ENCODE data around the gene AKAP6. TPM values are rescaled to one million over a fixed set of nuclear protein-coding genes. Genes with fewer than 3 reads are reported as not detected.

Gene AKAP6
- total RNA-seq, 1 donor from 2014 or later: 2.8 TPM

DNA sequence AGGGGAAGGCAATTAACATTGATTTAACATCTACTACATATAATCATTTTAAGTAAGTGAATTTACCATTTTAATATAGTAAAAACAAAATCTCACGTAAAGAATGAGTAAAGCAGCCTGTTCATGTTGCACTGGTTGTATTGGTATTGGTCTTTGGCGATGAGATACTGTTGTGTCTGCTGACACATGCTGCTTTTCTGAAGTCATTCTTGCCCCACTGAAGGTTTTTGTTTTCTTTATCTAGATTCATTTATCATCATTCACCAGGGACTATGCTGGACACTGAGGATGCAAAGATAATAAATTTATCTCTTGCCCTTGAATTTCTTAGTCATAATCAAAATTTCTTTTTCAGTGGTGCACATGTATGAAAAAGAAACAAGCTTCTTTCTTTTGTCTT, 363.3 kb downstream of the AKAP6 start:
- TF ChIP-seq, protein P1, sequence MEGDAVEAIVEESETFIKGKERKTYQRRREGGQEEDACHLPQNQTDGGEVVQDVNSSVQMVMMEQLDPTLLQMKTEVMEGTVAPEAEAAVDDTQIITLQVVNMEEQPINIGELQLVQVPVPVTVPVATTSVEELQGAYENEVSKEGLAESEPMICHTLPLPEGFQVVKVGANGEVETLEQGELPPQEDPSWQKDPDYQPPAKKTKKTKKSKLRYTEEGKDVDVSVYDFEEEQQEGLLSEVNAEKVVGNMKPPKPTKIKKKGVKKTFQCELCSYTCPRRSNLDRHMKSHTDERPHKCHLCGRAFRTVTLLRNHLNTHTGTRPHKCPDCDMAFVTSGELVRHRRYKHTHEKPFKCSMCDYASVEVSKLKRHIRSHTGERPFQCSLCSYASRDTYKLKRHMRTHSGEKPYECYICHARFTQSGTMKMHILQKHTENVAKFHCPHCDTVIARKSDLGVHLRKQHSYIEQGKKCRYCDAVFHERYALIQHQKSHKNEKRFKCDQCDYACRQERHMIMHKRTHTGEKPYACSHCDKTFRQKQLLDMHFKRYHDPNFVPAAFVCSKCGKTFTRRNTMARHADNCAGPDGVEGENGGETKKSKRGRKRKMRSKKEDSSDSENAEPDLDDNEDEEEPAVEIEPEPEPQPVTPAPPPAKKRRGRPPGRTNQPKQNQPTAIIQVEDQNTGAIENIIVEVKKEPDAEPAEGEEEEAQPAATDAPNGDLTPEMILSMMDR (IDR thresholded peaks at IDR 0.05; ENCODE audit: insufficient read depth, low read depth, low read length): no peak
- TF ChIP-seq EZH2 (IDR thresholded peaks at IDR 0.05; ENCODE audit: insufficient read depth, low read length): no peak
- Histone ChIP-seq H3K27me3 (ENCODE audit: insufficient read depth, low read length) (no peaks in the 10 kb centered on the region), H3K4me1 (ENCODE audit: insufficient read depth, low read length) (peaks cover 21% of the 10 kb centered on the region), H3K9ac (ENCODE audit: low read length) (peak overlapping the region; percentile 27), H2AFZ (ENCODE audit: low read depth, low read length) (no peak overlapping the region), H4K20me1 (ENCODE audit: insufficient read depth, low read length) (no peaks in the 10 kb centered on the region), H3K4me3 (ENCODE audit: insufficient read depth, low read depth, low read length) (no peak overlapping the region), H3K79me2 (ENCODE audit: insufficient read depth, low read length) (no peaks in the 10 kb centered on the region), H3K36me3 (ENCODE audit: insufficient read depth, low read length) (no peaks in the 10 kb centered on the region), H3K4me2 (ENCODE audit: low read length) (peak overlapping the region; percentile 68), H3K9me3 (ENCODE audit: insufficient read depth, low read depth, low read length) (no peaks in the 10 kb centered on the region), H3K27ac (ENCODE audit: low read depth, low read length) (peak overlapping the region; percentile 79)
- Mint-ChIP-seq H3K9me3 (ENCODE audit: unreplicated experiment) (no peaks in the 10 kb centered on the region), H3K4me3 (ENCODE audit: unreplicated experiment) (no peak overlapping the region), H3K27me3 (ENCODE audit: low read depth, unreplicated experiment) (no peaks in the 10 kb centered on the region), H3K27ac (ENCODE audit: unreplicated experiment) (peak overlapping the region; percentile 90), H3K4me1 (ENCODE audit: low read depth, unreplicated experiment) (peaks cover 27% of the 10 kb centered on the region), H3K36me3 (ENCODE audit: low read depth, unreplicated experiment) (no peaks in the 10 kb centered on the region)
- peak; percentile 46 for DNase-seq (ENCODE audit: low read depth)
- FAIRE-seq: no peak

DNA sequence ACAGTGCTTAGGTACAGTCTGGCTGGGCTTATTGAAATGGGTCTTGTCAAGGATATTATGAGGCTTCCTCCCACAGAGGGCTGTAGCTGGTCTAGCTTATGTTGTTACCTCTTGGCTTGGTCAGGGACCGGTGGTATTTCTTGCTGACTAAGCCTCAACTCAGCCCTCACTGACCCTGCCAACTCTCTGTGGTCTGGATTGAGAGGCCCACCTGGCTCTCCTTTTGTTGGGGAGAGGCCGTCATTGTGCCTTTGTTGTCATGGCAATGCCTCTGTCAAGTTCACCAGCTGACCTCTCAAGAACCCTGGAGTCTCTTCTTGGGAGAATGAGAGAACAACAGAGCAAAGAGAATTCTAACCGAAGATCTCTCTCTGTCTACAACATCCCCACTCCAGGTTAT, 364.0 kb downstream of the AKAP6 start:
- peaks cover 28% of the 10 kb centered on the region for H3K4me1 ChIP-seq (ENCODE audit: insufficient read depth, low read length)
- H3K9me3 ChIP-seq (ENCODE audit: insufficient read depth, low read depth, low read length): no peaks in the 10 kb centered on the region
- H3K36me3 ChIP-seq (ENCODE audit: insufficient read depth, low read length): no peaks in the 10 kb centered on the region
- H3K27ac ChIP-seq (ENCODE audit: low read depth, low read length): peak overlapping the region; percentile 79
- H2AFZ ChIP-seq (ENCODE audit: low read depth, low read length): no peak overlapping the region
- H3K79me2 ChIP-seq (ENCODE audit: insufficient read depth, low read length): no peaks in the 10 kb centered on the region
- Mint-ChIP-seq H3K9me3 (ENCODE audit: unreplicated experiment) (no peaks in the 10 kb centered on the region), H3K4me3 (ENCODE audit: unreplicated experiment) (no peak overlapping the region), H3K36me3 (ENCODE audit: low read depth, unreplicated experiment) (no peaks in the 10 kb centered on the region), H3K27me3 (ENCODE audit: low read depth, unreplicated experiment) (no peaks in the 10 kb centered on the region), H3K27ac (ENCODE audit: unreplicated experiment) (peak overlapping the region; percentile 90), H3K4me1 (ENCODE audit: low read depth, unreplicated experiment) (peaks cover 33% of the 10 kb centered on the region)
- H3K4me2 ChIP-seq (ENCODE audit: low read length): peak overlapping the region; percentile 68
- no peak for TF ChIP-seq EZH2 (IDR thresholded peaks at IDR 0.05; ENCODE audit: insufficient read depth, low read length)
- TF ChIP-seq, protein P1 (IDR thresholded peaks at IDR 0.05; ENCODE audit: insufficient read depth, low read depth, low read length): no peak
- no peak overlapping the region for H3K4me3 ChIP-seq (ENCODE audit: insufficient read depth, low read depth, low read length)
- peak overlapping the region; percentile 59 for H3K9ac ChIP-seq (ENCODE audit: low read length)
- no peaks in the 10 kb centered on the region for H3K27me3 ChIP-seq (ENCODE audit: insufficient read depth, low read length)
- peak; percentile 95 for DNase-seq (ENCODE audit: low read depth)
- FAIRE-seq: no peak
- no peaks in the 10 kb centered on the region for H4K20me1 ChIP-seq (ENCODE audit: insufficient read depth, low read length)

DNA sequence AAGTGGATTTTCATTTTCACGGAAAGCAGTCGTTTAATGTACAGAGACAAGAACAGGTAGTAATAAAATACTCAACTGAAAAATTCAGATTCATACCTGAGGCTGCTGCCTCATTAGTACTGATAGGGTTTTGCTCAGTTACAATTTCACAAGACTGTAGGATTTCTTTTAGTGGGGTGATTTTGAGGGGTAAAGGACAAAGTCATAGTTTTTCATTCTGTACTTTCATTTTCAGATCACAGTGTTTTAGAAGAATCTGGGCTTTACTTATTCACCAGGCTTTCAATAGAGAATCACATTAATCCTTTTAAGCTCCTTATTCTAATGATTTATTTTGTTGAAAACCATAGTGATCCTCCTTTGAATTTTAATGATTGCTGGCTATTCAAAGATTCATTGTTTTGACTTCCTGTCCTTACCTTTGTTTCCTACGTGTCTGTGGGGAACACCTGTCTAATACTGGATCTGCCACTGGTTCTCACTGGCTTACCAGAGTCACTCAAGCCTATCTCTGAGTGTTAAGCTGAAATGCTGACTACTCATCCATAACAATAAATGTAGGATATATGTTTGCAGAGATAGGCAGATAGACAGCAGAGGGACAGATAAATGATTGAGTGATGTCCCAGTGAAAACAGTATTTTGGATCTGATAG, 365.8 kb downstream of the AKAP6 start:
- Histone ChIP-seq H3K27ac (ENCODE audit: low read depth, low read length) (no peak overlapping the region), H3K4me2 (ENCODE audit: low read length) (no peak overlapping the region), H4K20me1 (ENCODE audit: insufficient read depth, low read length) (no peaks in the 10 kb centered on the region), H3K9me3 (ENCODE audit: insufficient read depth, low read depth, low read length) (no peaks in the 10 kb centered on the region), H3K9ac (ENCODE audit: low read length) (no peak overlapping the region), H3K4me1 (ENCODE audit: insufficient read depth, low read length) (peaks cover 39% of the 10 kb centered on the region), H3K36me3 (ENCODE audit: insufficient read depth, low read length) (no peaks in the 10 kb centered on the region), H2AFZ (ENCODE audit: low read depth, low read length) (no peak overlapping the region), H3K79me2 (ENCODE audit: insufficient read depth, low read length) (no peaks in the 10 kb centered on the region), H3K4me3 (ENCODE audit: insufficient read depth, low read depth, low read length) (no peak overlapping the region), H3K27me3 (ENCODE audit: insufficient read depth, low read length) (no peaks in the 10 kb centered on the region)
- DNase-seq (ENCODE audit: low read depth): no peak
- Mint-ChIP-seq H3K27ac (ENCODE audit: unreplicated experiment) (no peak overlapping the region), H3K4me3 (ENCODE audit: unreplicated experiment) (no peak overlapping the region), H3K4me1 (ENCODE audit: low read depth, unreplicated experiment) (peaks cover 48% of the 10 kb centered on the region), H3K36me3 (ENCODE audit: low read depth, unreplicated experiment) (no peaks in the 10 kb centered on the region), H3K9me3 (ENCODE audit: unreplicated experiment) (no peaks in the 10 kb centered on the region), H3K27me3 (ENCODE audit: low read depth, unreplicated experiment) (no peaks in the 10 kb centered on the region)
- no peak for TF ChIP-seq EZH2 (IDR thresholded peaks at IDR 0.05; ENCODE audit: insufficient read depth, low read length)
- TF ChIP-seq, protein P1 (IDR thresholded peaks at IDR 0.05; ENCODE audit: insufficient read depth, low read depth, low read length): no peak
- no peak for FAIRE-seq
